SK-N-MC (cell line): Measurements from ENCODE around the gene NLRP5.
A peak's percentile ranks its signal among the peaks of the same experiment; 100 is the strongest.

ENCODE experiments used
- DNase-seq: peaks from one replicate; pipeline ENCODE4 v3.0.0-alpha.2; 2011; ENCODE audit warnings: low read depth, low spot score
- H3K27ac ChIP-seq: fragments of 200-600 bp; sonication (generic); 2 replicates; pipeline ENCODE4 v1.5.1; 2016; ENCODE audit warnings: mixed run types
- H3K36me3 ChIP-seq: fragments of 200-600 bp; sonication (generic); 2 replicates; pipeline ENCODE4 v1.6.1; 2017; ENCODE audit warnings: antibody characterized with exemption, low read length, mixed read lengths; ENCODE audit not compliant: insufficient read depth
- H3K4me3 ChIP-seq: fragments of 200-600 bp; sonication (generic); 2 replicates; pipeline ENCODE4 v1.5.1; 2016
- H3K9ac ChIP-seq: fragments of 200-600 bp; sonication (generic); 2 replicates; pipeline ENCODE4 v1.8.0; 2017; ENCODE audit warnings: mixed run types, mixed read lengths; ENCODE audit not compliant: insufficient read length
- H3K9me3 ChIP-seq: fragments of 200-600 bp; sonication (generic); 2 replicates; pipeline ENCODE4 v1.6.1; 2017; ENCODE audit warnings: low read depth, mild to moderate bottlenecking, antibody characterized with exemption, low read length, moderate library complexity, mixed read lengths
- EZH2 ChIP-seq: fragments of 200-600 bp; sonication (generic); IDR thresholded peaks from one replicate; pipeline ENCODE4 v1.6.1; 2017; ENCODE audit warnings: antibody characterized with exemption
- FOXP2 ChIP-seq: optimal IDR thresholded peaks from 2 replicates; pipeline ENCODE3; 2011; ENCODE audit warnings: mild to moderate bottlenecking, moderate library complexity; ENCODE audit not compliant: insufficient read depth; ENCODE audit errors: extremely low read length, control extremely low read depth
- POLR2AphosphoS5 ChIP-seq: IDR thresholded peaks from 2 replicates; pipeline ENCODE4 v1.6.1; 2012; ENCODE audit warnings: mild to moderate bottlenecking, low read depth, low read length, borderline replicate concordance

The NLRP5 gene

DNA sequence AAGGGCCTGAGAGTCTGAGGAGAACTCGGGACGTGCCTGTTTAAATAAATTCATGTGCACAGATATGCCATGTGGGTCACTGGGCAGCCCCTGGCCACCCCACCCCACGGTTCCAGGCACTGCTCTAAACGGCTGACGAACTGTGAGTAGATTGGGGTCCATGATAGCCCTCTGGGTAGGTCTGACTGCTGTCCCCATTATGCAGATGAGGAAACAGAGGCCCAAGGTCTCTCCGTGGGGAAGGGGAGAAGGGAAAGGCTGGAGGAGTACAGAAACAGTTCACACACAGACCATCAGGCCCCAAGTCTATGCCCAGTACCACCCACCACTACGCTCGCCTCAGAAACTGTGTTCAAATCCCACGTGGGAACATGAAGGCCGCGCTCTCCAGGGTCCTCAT is 120.4 kb downstream of the NLRP5 start:
- no peaks in the 10 kb centered on the region for H3K9me3 ChIP-seq
- H3K27ac ChIP-seq: no peak overlapping the region
- TF ChIP-seq EZH2 (no peak), FOXP2 (no peak), POLR2AphosphoS5 (no peak)
- H3K4me3 ChIP-seq: no peak overlapping the region
- no peaks in the 10 kb centered on the region for H3K36me3 ChIP-seq
- H3K9ac ChIP-seq: no peak overlapping the region
- DNase-seq: no peak

DNA sequence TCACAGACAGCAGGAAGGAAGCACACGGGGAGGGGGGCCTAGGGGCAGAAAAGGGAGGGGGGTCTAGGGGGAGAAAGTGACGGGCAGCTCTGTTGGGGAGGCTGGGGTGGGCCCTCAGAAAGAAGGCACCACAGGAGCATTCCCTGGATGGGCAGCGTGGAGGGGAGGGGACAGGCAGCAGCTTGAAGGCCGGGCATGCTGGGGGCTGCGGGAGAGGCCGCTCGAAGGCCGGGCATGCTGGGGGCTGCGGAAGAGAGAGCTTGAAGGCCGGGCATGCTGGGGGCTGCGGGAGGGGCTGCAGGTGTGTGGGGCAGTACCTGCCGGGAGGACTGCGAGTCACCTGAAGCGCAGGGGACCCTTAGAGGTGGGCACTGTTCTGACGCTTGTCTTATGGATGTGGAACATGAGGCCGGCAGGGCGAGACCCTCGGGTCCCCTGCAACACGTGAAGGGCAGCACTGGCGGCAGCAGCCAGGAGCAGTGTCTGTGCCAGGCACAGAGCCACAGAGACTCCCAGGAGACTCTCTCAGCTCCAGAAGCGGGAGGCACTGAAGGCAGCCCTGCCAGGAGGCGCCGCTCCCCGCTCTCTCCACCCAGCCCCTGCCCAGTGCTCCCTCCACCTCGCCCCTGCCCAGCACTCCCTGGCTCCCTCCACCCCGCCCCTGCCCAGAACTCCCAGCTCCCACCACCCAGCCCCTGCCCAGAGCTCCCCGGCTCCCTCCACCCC is 121.2 kb downstream of the NLRP5 start:
- Histone ChIP-seq H3K9me3 (no peaks in the 10 kb centered on the region), H3K27ac (no peak overlapping the region), H3K9ac (no peak overlapping the region), H3K4me3 (no peak overlapping the region), H3K36me3 (no peaks in the 10 kb centered on the region)
- no peak for TF ChIP-seq FOXP2
- no peak for TF ChIP-seq EZH2
- TF ChIP-seq POLR2AphosphoS5: no peak
- DNase-seq: no peak

GRCh38 chr19:56108447-56109195 is 122.0 kb downstream of the NLRP5 start:
- TF ChIP-seq EZH2 (no peak), POLR2AphosphoS5 (no peak), FOXP2 (no peak)
- H3K9ac ChIP-seq: peak overlapping the region; percentile 26

GRCh38 chr19:56109226-56109625 is 122.7 kb downstream of the NLRP5 start:
- TF ChIP-seq FOXP2 (no peak), POLR2AphosphoS5 (no peak), EZH2 (no peak)
- Histone ChIP-seq H3K36me3 (no peaks in the 10 kb centered on the region), H3K9ac (no peak overlapping the region), H3K4me3 (peak overlapping the region; percentile 58), H3K27ac (peak overlapping the region; percentile 5; the same call in 1 of the 2 replicates), H3K9me3 (no peaks in the 10 kb centered on the region)
- no peak for DNase-seq

More at GRCh38 chr19:56108447-56109195, 122.0 kb downstream of the NLRP5 start:
- DNase-seq: no peak
- no peaks in the 10 kb centered on the region for H3K36me3 ChIP-seq
- H3K27ac ChIP-seq: peak overlapping the region; percentile 5; the same call in 1 of the 2 replicates
- no peaks in the 10 kb centered on the region for H3K9me3 ChIP-seq
- peak overlapping the region; percentile 58 for H3K4me3 ChIP-seq

GRCh38 chr19:56110515-56111448 is 124.2 kb downstream of the NLRP5 start:
- Histone ChIP-seq H3K9me3 (no peaks in the 10 kb centered on the region), H3K27ac (peak overlapping the region; percentile 70), H3K9ac (no peak overlapping the region), H3K36me3 (no peaks in the 10 kb centered on the region), H3K4me3 (no peak overlapping the region)
- DNase-seq: no peak
- TF ChIP-seq FOXP2 (no peak), EZH2 (no peak), POLR2AphosphoS5 (no peak)
